Osteocyte (in vitro differentiated cells): ENCODE measurements around the gene ZNF692. TPM values are rescaled to one million over a fixed set of nuclear protein-coding genes. Genes with fewer than 3 reads are reported as not detected.
"Not testable (repeated sequence)": the region's sequence is repeated elsewhere in the genome, so short reads cannot be mapped to it uniquely, and the experiment has no call there.

Source experiments
- DNase-seq: peaks from one replicate; pipeline ENCODE4 v3.0.0; 2021; ENCODE audit warnings: mixed read lengths; ENCODE audit not compliant: unreplicated experiment; ENCODE audit errors: extremely low spot score
- H3K27ac Mint-ChIP-seq: one replicate; pipeline ENCODE4 v1.8.0; 2021; ENCODE audit warnings: mild to moderate bottlenecking, mixed read lengths; ENCODE audit not compliant: unreplicated experiment
- H3K27me3 Mint-ChIP-seq: one replicate; pipeline ENCODE4 v1.8.0; 2021; ENCODE audit warnings: mixed read lengths; ENCODE audit not compliant: unreplicated experiment
- H3K36me3 Mint-ChIP-seq: one replicate; pipeline ENCODE4 v1.8.0; 2021; ENCODE audit warnings: mixed read lengths; ENCODE audit not compliant: unreplicated experiment
- H3K4me1 Mint-ChIP-seq: one replicate; pipeline ENCODE4 v1.8.0; 2021; ENCODE audit warnings: mixed read lengths; ENCODE audit not compliant: unreplicated experiment
- H3K4me3 Mint-ChIP-seq: one replicate; pipeline ENCODE4 v1.8.0; 2021; ENCODE audit warnings: mild to moderate bottlenecking, moderate library complexity, mixed read lengths; ENCODE audit not compliant: unreplicated experiment
- H3K9me3 Mint-ChIP-seq: one replicate; pipeline ENCODE4 v1.8.0; 2021; ENCODE audit warnings: mixed read lengths; ENCODE audit not compliant: unreplicated experiment
- CTCF ChIP-seq: fragments of 200-600 bp; sonication (generic); IDR thresholded peaks from 2 replicates; pipeline ENCODE4 v1.5.0; 2021; ENCODE audit warnings: antibody characterized with exemption, mild to moderate bottlenecking, moderate library complexity
- microRNA-seq: library from miRNA; unstranded; fragments of <30 nt; microRNA quantifications from one replicate; pipeline ENCODE4 v1.1.0, GENCODE V29; 2020; ENCODE audit not compliant: unreplicated experiment
- total RNA-seq: library from RNA; stranded (reverse); gene quantifications from 2 replicates; pipeline ENCODE4 v1.2.1, GENCODE V29; 2021

ZNF692 gene
- total RNA-seq, 1 donor from 2014 or later: 39.9 TPM

GRCh38 chr1:248804771-248805681 is 53.9 kb downstream of the ZNF692 start:
- TF ChIP-seq CTCF: no peak
- DNase-seq: no peak
- H3K9me3 Mint-ChIP-seq: peaks cover 3% of the 10 kb centered on the region
- peaks cover 13% of the 10 kb centered on the region for H3K27me3 Mint-ChIP-seq
- H3K36me3 Mint-ChIP-seq: no peaks in the 10 kb centered on the region
- no peak overlapping the region for H3K4me3 Mint-ChIP-seq
- H3K27ac Mint-ChIP-seq: no peak overlapping the region
- H3K4me1 Mint-ChIP-seq: peaks cover 2% of the 10 kb centered on the region

GRCh38 chr1:248803501-248803900 is 55.4 kb downstream of the ZNF692 start:
- not testable (repeated sequence) for H3K36me3 Mint-ChIP-seq, H3K4me3 Mint-ChIP-seq, H3K27ac Mint-ChIP-seq, DNase-seq, H3K4me1 Mint-ChIP-seq, H3K9me3 Mint-ChIP-seq
- peaks cover 15% of the 10 kb centered on the region for H3K27me3 Mint-ChIP-seq

- Mint-ChIP-seq H3K4me1 (no peaks in the 10 kb centered on the region), H3K27me3 (peaks cover 22% of the 10 kb centered on the region), H3K4me3 (no peak overlapping the region), H3K36me3 (no peaks in the 10 kb centered on the region), H3K27ac (no peak overlapping the region), H3K9me3 (peaks cover 3% of the 10 kb centered on the region)
- TF ChIP-seq CTCF: no peak
- DNase-seq: no peak
Measured at GRCh38 chr1:248802454-248802853, 56.4 kb downstream of the ZNF692 start.

GRCh38 chr1:248800459-248800858 is 58.4 kb downstream of the ZNF692 start:
- Mint-ChIP-seq H3K27me3 (peaks cover 28% of the 10 kb centered on the region), H3K4me3 (no peak overlapping the region), H3K9me3 (peaks cover 3% of the 10 kb centered on the region), H3K36me3 (no peaks in the 10 kb centered on the region), H3K4me1 (no peaks in the 10 kb centered on the region), H3K27ac (no peak overlapping the region)
- no peak for TF ChIP-seq CTCF
- DNase-seq: no peak

Small RNAs within 50 kb of the gene (microRNA-seq; reads per million reads assigned to microRNA genes)
- not detected for gene MIR3124

Other genes starting within 250 kb of the ZNF692 start
- gene OR2T11, start 224.0 kb downstream of the ZNF692 start, total RNA-seq: not detected in 2 replicates
- gene OR2T35, start 213.8 kb downstream of the ZNF692 start, total RNA-seq: not detected in 2 replicates
- gene OR2T27, start 203.6 kb downstream of the ZNF692 start, total RNA-seq: not detected in 2 replicates
- not detected in 2 replicates for gene OR14I1, start 156.3 kb downstream of the ZNF692 start, total RNA-seq
- gene LYPD8, start 103.3 kb downstream of the ZNF692 start, total RNA-seq: not detected in 2 replicates
- 32.4 and 33.2 TPM in 2 replicates for gene SH3BP5L, start 33.2 kb downstream of the ZNF692 start, total RNA-seq
- gene ZNF672, start 20.9 kb downstream of the ZNF692 start, total RNA-seq: 21.1 and 24.1 TPM in 2 replicates
- gene PGBD2, start 47.1 kb upstream of the ZNF692 start, total RNA-seq: 8.3 and 9.4 TPM in 2 replicates